ENCODE data around the gene KLK13. TPM values are rescaled to one million over a fixed set of nuclear protein-coding genes. Genes with fewer than 3 reads are reported as not detected.
A peak's percentile ranks its signal among the peaks of the same experiment; 100 is the strongest.

The KLK13 gene
- total and polyA plus RNA-seq, 2 experiments from 2014 or later, result 0.45 TPM; not detected in 1

DNA sequence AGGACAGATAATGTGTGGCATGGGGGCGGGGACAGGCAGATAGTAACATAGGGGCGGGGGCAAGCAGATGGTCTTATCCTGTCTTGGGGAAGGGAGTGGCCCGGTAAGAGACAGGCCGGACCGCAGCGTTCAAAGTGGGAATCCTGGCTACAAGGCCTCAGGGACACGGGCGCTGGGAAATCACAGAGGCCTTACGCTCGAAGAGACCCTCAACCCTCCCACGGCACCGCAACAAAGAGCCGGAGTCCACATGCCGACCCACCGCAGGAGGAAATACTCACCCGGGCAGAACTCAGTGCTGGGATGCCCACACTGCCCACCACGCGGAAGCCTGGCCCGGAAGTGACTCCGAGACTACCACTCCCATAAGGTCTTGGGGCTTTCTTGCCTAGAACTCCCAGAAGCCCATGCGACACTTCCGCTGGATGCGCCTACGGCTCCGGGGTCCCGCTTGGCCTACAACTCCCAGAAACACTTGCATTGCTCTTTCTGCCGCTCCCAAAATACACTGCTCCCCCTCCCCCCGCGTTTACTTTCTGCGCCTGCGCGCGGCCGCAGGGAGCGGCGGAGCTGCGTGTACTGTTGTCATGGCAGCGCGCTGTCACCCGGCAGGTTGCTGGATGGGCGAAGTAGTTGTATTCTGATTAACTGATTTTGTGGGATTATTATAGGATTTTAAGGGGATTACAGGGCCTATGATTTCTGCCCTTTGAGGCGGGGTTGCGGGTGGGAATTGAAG is 43.3 kb upstream of the KLK13 start, which contains the start of gene CTU1:
CTU1 (minus strand) TSS at position 344 of the 739 bp plus-strand sequence. CDS start 3,840 bp downstream, outside the sequence.
- H3K4me3 ChIP-seq, result peak within 1 kb of the TSS; percentile 68
- TF ChIP-seq, protein P1, sequence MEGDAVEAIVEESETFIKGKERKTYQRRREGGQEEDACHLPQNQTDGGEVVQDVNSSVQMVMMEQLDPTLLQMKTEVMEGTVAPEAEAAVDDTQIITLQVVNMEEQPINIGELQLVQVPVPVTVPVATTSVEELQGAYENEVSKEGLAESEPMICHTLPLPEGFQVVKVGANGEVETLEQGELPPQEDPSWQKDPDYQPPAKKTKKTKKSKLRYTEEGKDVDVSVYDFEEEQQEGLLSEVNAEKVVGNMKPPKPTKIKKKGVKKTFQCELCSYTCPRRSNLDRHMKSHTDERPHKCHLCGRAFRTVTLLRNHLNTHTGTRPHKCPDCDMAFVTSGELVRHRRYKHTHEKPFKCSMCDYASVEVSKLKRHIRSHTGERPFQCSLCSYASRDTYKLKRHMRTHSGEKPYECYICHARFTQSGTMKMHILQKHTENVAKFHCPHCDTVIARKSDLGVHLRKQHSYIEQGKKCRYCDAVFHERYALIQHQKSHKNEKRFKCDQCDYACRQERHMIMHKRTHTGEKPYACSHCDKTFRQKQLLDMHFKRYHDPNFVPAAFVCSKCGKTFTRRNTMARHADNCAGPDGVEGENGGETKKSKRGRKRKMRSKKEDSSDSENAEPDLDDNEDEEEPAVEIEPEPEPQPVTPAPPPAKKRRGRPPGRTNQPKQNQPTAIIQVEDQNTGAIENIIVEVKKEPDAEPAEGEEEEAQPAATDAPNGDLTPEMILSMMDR (IDR thresholded peaks at IDR 0.05; ENCODE audit: low read depth, low read length), result no peak
- H3K9me3 ChIP-seq (ENCODE audit: low read depth), result no peaks in the 10 kb centered on the region
- no peaks in the 10 kb centered on the region for H3K27me3 ChIP-seq
- no peaks in the 10 kb centered on the region for H3K4me1 ChIP-seq (ENCODE audit: low read depth)
- no peaks in the 10 kb centered on the region for H3K36me3 ChIP-seq
- DNase-seq (ENCODE audit: low read depth in 1 of 2, low spot score in 1 of 2), result peak; percentile 98 to 99
- H3K27ac ChIP-seq, result peak within 1 kb of the TSS; percentile 32

DNA sequence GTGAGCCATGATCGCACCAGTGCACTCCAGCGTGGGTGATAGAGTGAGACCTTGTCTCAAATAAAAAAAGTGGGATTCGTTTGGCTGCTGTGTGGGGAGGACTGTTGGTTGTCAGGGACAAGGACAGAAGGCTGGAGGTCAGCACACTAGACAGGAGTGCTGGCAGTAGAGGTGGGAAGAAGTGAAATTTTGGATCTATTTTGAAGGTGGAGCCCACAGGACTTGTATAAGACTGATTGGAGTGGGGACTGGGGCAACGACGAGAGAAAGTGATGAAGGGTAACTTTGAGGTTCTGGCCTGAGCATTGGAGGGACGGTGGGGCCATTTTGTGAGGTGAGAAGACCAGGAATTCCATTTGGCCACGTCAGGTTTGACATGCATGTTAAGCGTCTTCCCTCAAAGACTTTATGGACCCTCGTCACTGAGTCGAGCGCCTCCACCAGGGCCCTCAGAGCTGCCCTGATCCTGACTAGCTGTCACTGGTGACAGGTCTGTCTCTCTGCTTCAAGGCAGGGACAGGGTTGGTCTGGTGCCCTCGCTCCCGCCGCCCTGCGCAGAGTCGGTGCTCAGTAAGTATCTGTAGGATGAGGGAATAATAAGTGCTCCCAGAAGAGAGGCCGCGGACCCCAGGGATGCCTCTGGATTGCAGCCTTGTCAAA is 42.6 kb upstream of the KLK13 start:
- Histone ChIP-seq H3K27ac (peak overlapping the region; percentile 32), H3K9me3 (ENCODE audit: low read depth) (no peaks in the 10 kb centered on the region), H3K4me3 (peak overlapping the region; percentile 68), H3K36me3 (no peaks in the 10 kb centered on the region), H3K27me3 (no peaks in the 10 kb centered on the region), H3K4me1 (ENCODE audit: low read depth) (no peaks in the 10 kb centered on the region)
- TF ChIP-seq, protein P1 (IDR thresholded peaks at IDR 0.05; ENCODE audit: low read depth, low read length), result no peak
- DNase-seq (ENCODE audit: low read depth in 1 of 2, low spot score in 1 of 2), result no peak

- no peak overlapping the region for H3K27ac ChIP-seq
- H3K9me3 ChIP-seq (ENCODE audit: low read depth), result no peaks in the 10 kb centered on the region
- TF ChIP-seq, protein P1 (IDR thresholded peaks at IDR 0.05; ENCODE audit: low read depth, low read length), result no peak
- H3K36me3 ChIP-seq, result no peaks in the 10 kb centered on the region
- no peaks in the 10 kb centered on the region for H3K27me3 ChIP-seq
- no peak overlapping the region for H3K4me3 ChIP-seq
- H3K4me1 ChIP-seq (ENCODE audit: low read depth), result no peaks in the 10 kb centered on the region
- DNase-seq (ENCODE audit: low read depth in 1 of 2, low spot score in 1 of 2), result no peak
These were observed 39.0 kb upstream of the KLK13 start for GRCh38 chr19:51103926-51104341.

GRCh38 chr19:51102991-51103390 is 38.1 kb upstream of the KLK13 start:
- no peaks in the 10 kb centered on the region for H3K4me1 ChIP-seq (ENCODE audit: low read depth)
- H3K9me3 ChIP-seq (ENCODE audit: low read depth), result no peaks in the 10 kb centered on the region
- no peak overlapping the region for H3K4me3 ChIP-seq
- no peak overlapping the region for H3K27ac ChIP-seq
- H3K27me3 ChIP-seq, result no peaks in the 10 kb centered on the region
- no peak for DNase-seq (ENCODE audit: low read depth in 1 of 2, low spot score in 1 of 2)
- H3K36me3 ChIP-seq, result no peaks in the 10 kb centered on the region
- TF ChIP-seq, protein P1 (IDR thresholded peaks at IDR 0.05; ENCODE audit: low read depth, low read length), result no peak

DNA sequence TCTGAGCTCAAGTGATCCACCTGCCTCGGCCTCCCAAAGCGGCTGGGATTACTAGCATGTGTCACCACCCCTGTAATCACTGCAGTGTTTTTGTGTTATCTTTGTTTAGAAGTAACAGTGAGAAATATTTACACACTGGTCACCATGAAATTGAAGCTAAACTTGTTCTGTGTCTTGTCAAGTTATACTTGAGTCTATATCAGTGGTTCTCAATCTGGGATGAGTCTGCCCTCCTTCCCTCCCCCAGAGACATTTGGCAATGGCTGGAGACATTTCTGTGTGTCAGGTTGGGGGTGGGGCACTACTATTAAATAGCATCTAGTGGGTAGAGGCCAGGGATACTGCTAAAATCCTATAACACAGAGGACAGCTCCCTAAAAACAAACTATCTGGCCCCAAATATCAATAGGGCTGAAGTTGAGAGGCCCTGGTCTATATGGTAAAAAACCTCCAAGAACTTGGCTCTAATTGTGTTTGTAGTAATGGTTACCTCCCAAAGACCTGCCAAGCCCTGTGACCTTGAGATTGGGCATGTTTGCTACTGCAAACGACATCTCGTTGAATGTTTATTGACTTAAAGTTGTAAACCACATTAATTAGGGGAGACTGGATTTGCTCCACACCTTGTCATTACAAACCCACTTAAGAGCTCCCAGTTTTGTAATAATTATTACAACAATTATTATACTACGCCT is 36.4 kb upstream of the KLK13 start:
- H3K27me3 ChIP-seq, result no peaks in the 10 kb centered on the region
- no peaks in the 10 kb centered on the region for H3K9me3 ChIP-seq (ENCODE audit: low read depth)
- H3K4me3 ChIP-seq, result no peak overlapping the region
- TF ChIP-seq, protein P1 (IDR thresholded peaks at IDR 0.05; ENCODE audit: low read depth, low read length), result no peak
- H3K36me3 ChIP-seq, result no peaks in the 10 kb centered on the region
- no peak overlapping the region for H3K27ac ChIP-seq
- H3K4me1 ChIP-seq (ENCODE audit: low read depth), result no peaks in the 10 kb centered on the region
- no peak for DNase-seq (ENCODE audit: low read depth in 1 of 2, low spot score in 1 of 2)

Measured in cardiac muscle cell (in vitro differentiated cells and primary cell).